OCI-LY7 (cell line): Measurements from ENCODE around the gene MCTS1. TPM values are rescaled to one million over a fixed set of nuclear protein-coding genes. Genes with fewer than 3 reads are reported as not detected.

Source experiments
- BruUV-seq: library from RNA; stranded (reverse); fragments of 400-500 nt; replicated peaks from 2 replicates; lab custom pipeline; 2021; lab: Mats Ljungman, UMichigan
- CTCF ChIA-PET: fragments of 300-600 bp; sonication (Branson Sonifier 250); formaldehyde crosslinking; loops from one replicate; lab custom pipeline; 2022; ENCODE audit warnings: antibody characterized with exemption; ENCODE audit not compliant: unreplicated experiment; lab: Charles Lee
- POLR2A ChIA-PET: fragments of 300-600 bp; sonication (Branson Sonifier 250); formaldehyde crosslinking; loops from one replicate; lab custom pipeline; 2022; ENCODE audit warnings: antibody characterized with exemption; lab: Charles Lee
- DNase-seq: peaks from one replicate; pipeline ENCODE4 v3.0.0-alpha.2; 2015; ENCODE audit warnings: low spot score
- H2AFZ ChIP-seq: fragments of 200-600 bp; sonication (generic), shearing (Covaris generic); 2 replicates; pipeline ENCODE4 v1.6.1; 2014; ENCODE audit warnings: mild to moderate bottlenecking, antibody characterized with exemption, low read length, moderate library complexity
- H3K27ac ChIP-seq: fragments of 200-600 bp; sonication (generic); 2 replicates; pipeline ENCODE4 v1.5.1; 2014; ENCODE audit warnings: mixed run types, low read depth, mild to moderate bottlenecking, moderate library complexity, low read length, inconsistent platforms; ENCODE audit not compliant: poor library complexity, severe bottlenecking
- H3K36me3 ChIP-seq: fragments of 200-600 bp; sonication (generic); 2 replicates; pipeline ENCODE4 v1.6.1; 2014; ENCODE audit warnings: mild to moderate bottlenecking, antibody characterized with exemption, low read length, moderate library complexity, mixed read lengths; ENCODE audit not compliant: insufficient read depth
- H3K4me1 ChIP-seq: fragments of 200-600 bp; sonication (generic); 2 replicates; pipeline ENCODE4 v1.5.1; 2014; ENCODE audit warnings: mild to moderate bottlenecking, low read length; ENCODE audit not compliant: insufficient read depth, poor library complexity, severe bottlenecking
- H3K4me2 ChIP-seq: fragments of 200-600 bp; sonication (generic); 2 replicates; pipeline ENCODE4 v1.6.1; 2014; ENCODE audit warnings: mild to moderate bottlenecking, low read length
- H3K4me3 ChIP-seq: fragments of 200-600 bp; sonication (generic); 2 replicates; pipeline ENCODE4 v1.5.1; 2014; ENCODE audit warnings: mild to moderate bottlenecking, low read depth, low read length; ENCODE audit not compliant: poor library complexity, severe bottlenecking
- H3K79me2 ChIP-seq: fragments of 200-600 bp; sonication (generic); 2 replicates; pipeline ENCODE4 v1.6.1; 2016; ENCODE audit warnings: low read depth, mild to moderate bottlenecking, low read length, moderate library complexity, mixed read lengths; ENCODE audit not compliant: insufficient read depth
- H3K9me2 ChIP-seq: fragments of 200-600 bp; sonication (generic); 2 replicates; pipeline ENCODE4 v1.6.1; 2016; ENCODE audit warnings: mild to moderate bottlenecking, low read length, mixed read lengths; ENCODE audit not compliant: insufficient read depth
- H3K9me3 ChIP-seq: fragments of 200-600 bp; sonication (generic); 2 replicates; pipeline ENCODE4 v1.6.1; 2014; ENCODE audit warnings: mild to moderate bottlenecking, mixed run types, low read length, mixed read lengths
- H4K20me1 ChIP-seq: fragments of 200-600 bp; sonication (generic); 2 replicates; pipeline ENCODE4 v1.6.1; 2014; ENCODE audit warnings: mild to moderate bottlenecking, antibody characterized with exemption, low read length, moderate library complexity, mixed read lengths; ENCODE audit not compliant: insufficient read depth
- CTCF ChIP-seq: fragments of 200-600 bp; sonication (generic); conservative IDR thresholded peaks from 2 replicates; pipeline ENCODE4 v1.5.1; 2014; ENCODE audit warnings: mild to moderate bottlenecking, antibody characterized with exemption, low read length, moderate library complexity, mixed read lengths
- EZH2phosphoT487 ChIP-seq: fragments of 200-600 bp; sonication (generic); IDR thresholded peaks from 2 replicates; pipeline ENCODE4 v1.6.1; 2018; ENCODE audit warnings: low read depth, borderline replicate concordance, mild to moderate bottlenecking, mixed run types, antibody characterized with exemption, low read length, moderate library complexity, mixed read lengths
- intact Hi-C: fragments of 100-400 bp; cut with micrococcal nuclease; formaldehyde crosslinking; loops from one replicate; pipeline ENCODE4 v1.10.0; 2022; ENCODE audit not compliant: unreplicated experiment
- total RNA-seq, 2 experiments: library from RNA; depleted of rRNA in 1 of 2; stranded (reverse); fragments of >200 nt in 1 of 2; shearing (Covaris generic) in 1 of 2; gene quantifications; 2 replicates each; pipeline ENCODE4 v1.2.3, GENCODE V29; 2014 to 2022

MCTS1 gene
- total RNA-seq, 2 experiments from 2014 or later: 34.5 to 55.6 TPM

GRCh38 chrX:120653000-120653399 lies 49.1 kb downstream of the MCTS1 start:
- DNase-seq: no peak
- H4K20me1 ChIP-seq: no peaks in the 10 kb centered on the region
- H3K79me2 ChIP-seq: no peaks in the 10 kb centered on the region
- H3K4me1 ChIP-seq: peaks cover 19% of the 10 kb centered on the region
- CTCF ChIA-PET: no interaction called here
- H3K4me3 ChIP-seq: no peak overlapping the region
- H2AFZ ChIP-seq: no peak overlapping the region
- POLR2A ChIA-PET: no interaction called here
- no TSS peak for BruUV-seq
- H3K9me2 ChIP-seq: no peaks in the 10 kb centered on the region
- no peaks in the 10 kb centered on the region for H3K9me3 ChIP-seq
- no peak overlapping the region for H3K27ac ChIP-seq
- intact Hi-C loops: no loop called here
- no peaks in the 10 kb centered on the region; the same call in 1 of the 2 replicates for H3K36me3 ChIP-seq
- TF ChIP-seq CTCF: no peak
- no peak for TF ChIP-seq EZH2phosphoT487
- H3K4me2 ChIP-seq: no peak overlapping the region

- Histone ChIP-seq H3K4me1 (no peaks in the 10 kb centered on the region), H4K20me1 (no peaks in the 10 kb centered on the region), H3K9me2 (no peaks in the 10 kb centered on the region), H3K36me3 (no peaks in the 10 kb centered on the region), H2AFZ (no peak overlapping the region), H3K27ac (no peak overlapping the region), H3K79me2 (no peaks in the 10 kb centered on the region), H3K4me2 (no peak overlapping the region), H3K4me3 (no peak overlapping the region), H3K9me3 (no peaks in the 10 kb centered on the region)
- intact Hi-C loops: loop anchor here (5.0 kb wide), 1 partner anchor 112 kb away; no protein-coding TSS in a partner anchor
- no TSS peak for BruUV-seq
- DNase-seq: no peak
- TF ChIP-seq CTCF: no peak
- TF ChIP-seq EZH2phosphoT487: no peak
- ChIA-PET POLR2A (interaction anchor here (0.7 kb wide), 1 partner anchor 10 kb away, joined by 3 read pairs; no protein-coding TSS in a partner anchor), CTCF (interaction anchor here (0.6 kb wide), 1 partner anchor 88 kb away, joined by 4 read pairs; no protein-coding TSS in a partner anchor)
Observed at GRCh38 chrX:120660637-120661036, 56.7 kb downstream of the MCTS1 start.

Other genes starting within 250 kb of the MCTS1 start
- gene ATP1B4, start 242.0 kb upstream of the MCTS1 start, total RNA-seq (2014; rRNA removed; shearing (Covaris generic)): not detected in 2 replicates
- gene ATP1B4, start 242.0 kb upstream of the MCTS1 start, total RNA-seq (2022): not detected in 2 replicates
- 12.2 and 17.9 TPM in 2 replicates for gene LAMP2, start 134.8 kb upstream of the MCTS1 start, total RNA-seq (2014; rRNA removed; shearing (Covaris generic))
- gene LAMP2, start 134.8 kb upstream of the MCTS1 start, total RNA-seq (2022): 39.6 and 45.2 TPM in 2 replicates
- 13.5 and 15.5 TPM in 2 replicates for gene CUL4B, start 43.1 kb upstream of the MCTS1 start, total RNA-seq (2014; rRNA removed; shearing (Covaris generic))
- gene CUL4B, start 43.1 kb upstream of the MCTS1 start, total RNA-seq (2022): 42.2 and 46.3 TPM in 2 replicates
- 16.5 and 16.8 TPM in 2 replicates for gene C1GALT1C1, start 26.0 kb downstream of the MCTS1 start, total RNA-seq (2014; rRNA removed; shearing (Covaris generic))
- gene C1GALT1C1, start 26.0 kb downstream of the MCTS1 start, total RNA-seq (2022): 10.9 and 11.8 TPM in 2 replicates